Ovary (tissue), 3 donors: ENCODE data around the gene SHBG.

Experiments used
- POLR2A ChIP-seq: fragments of 450-650 bp; IDR thresholded peaks from one replicate; pipeline ENCODE4 v1.6.1; 2017; ENCODE audit warnings: antibody characterized with exemption, mild to moderate bottlenecking, moderate library complexity
- TF ChIP-seq, protein P1 (sequence below), 3 donors: fragments of 450-650 bp in 2 of 3; fragments of 200-600 bp in 1 of 3; IDR thresholded peaks; one replicate each; pipeline versions ENCODE4 v1.5.1 to v1.8.0; 2016 to 2022; ENCODE audit warnings: antibody characterized with exemption in 3 of 3, mild to moderate bottlenecking in 1 of 3
- donor health status: DM: no; HTN: no; CAD: no.

- TF ChIP-seq, protein P1, sequence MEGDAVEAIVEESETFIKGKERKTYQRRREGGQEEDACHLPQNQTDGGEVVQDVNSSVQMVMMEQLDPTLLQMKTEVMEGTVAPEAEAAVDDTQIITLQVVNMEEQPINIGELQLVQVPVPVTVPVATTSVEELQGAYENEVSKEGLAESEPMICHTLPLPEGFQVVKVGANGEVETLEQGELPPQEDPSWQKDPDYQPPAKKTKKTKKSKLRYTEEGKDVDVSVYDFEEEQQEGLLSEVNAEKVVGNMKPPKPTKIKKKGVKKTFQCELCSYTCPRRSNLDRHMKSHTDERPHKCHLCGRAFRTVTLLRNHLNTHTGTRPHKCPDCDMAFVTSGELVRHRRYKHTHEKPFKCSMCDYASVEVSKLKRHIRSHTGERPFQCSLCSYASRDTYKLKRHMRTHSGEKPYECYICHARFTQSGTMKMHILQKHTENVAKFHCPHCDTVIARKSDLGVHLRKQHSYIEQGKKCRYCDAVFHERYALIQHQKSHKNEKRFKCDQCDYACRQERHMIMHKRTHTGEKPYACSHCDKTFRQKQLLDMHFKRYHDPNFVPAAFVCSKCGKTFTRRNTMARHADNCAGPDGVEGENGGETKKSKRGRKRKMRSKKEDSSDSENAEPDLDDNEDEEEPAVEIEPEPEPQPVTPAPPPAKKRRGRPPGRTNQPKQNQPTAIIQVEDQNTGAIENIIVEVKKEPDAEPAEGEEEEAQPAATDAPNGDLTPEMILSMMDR (IDR thresholded peaks at IDR 0.05): no peak
- no peak for TF ChIP-seq POLR2A
Measured at GRCh38 chr17:7629939-7630571, at the start of gene SHBG.
